Stimulated activated CD4-positive, alpha-beta T cell treated with anti-CD3 and anti-CD28 coated beads, Interleukin-15, amount 100 ng/mL, for 48 hours (primary cell): Measurements from ENCODE around the gene PRKCQ.

Experiments
- DNase-seq, 2 donors: peaks; one replicate each; pipeline ENCODE4 v3.0.0-alpha.2; 2020; ENCODE audit warnings: low read depth in 2 of 2

Gene PRKCQ

GRCh38 chr10:6406220-6407033 is 173.6 kb downstream of the PRKCQ start:
- no peak for DNase-seq

DNA sequence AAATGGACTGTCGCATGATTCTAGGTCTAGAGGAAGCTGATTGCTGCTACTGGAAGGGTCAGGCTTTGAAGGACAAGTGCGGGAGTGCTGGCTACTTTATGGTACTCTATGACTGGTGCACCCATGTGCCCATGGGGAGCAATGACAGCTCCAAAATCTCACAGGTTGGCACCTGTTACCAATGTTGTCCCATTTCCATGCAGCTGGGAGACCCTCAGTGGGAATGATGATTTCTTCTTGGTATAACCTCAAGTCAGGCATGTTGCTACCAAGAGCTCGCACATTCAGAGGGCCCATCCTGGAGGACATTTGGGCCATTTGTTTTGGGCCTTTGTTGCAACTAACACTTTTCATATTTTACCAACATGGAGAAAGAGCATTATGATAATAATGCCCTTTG is 174.4 kb downstream of the PRKCQ start:
- DNase-seq: no peak

- DNase-seq: no peak
Measured at GRCh38 chr10:6404127-6405072, 175.7 kb downstream of the PRKCQ start.

GRCh38 chr10:6402960-6403359 is 177.1 kb downstream of the PRKCQ start:
- no peak for DNase-seq

- DNase-seq: no peak
Measured at GRCh38 chr10:6402349-6402709, 177.7 kb downstream of the PRKCQ start.

- DNase-seq: no peak
Measured at GRCh38 chr10:6401558-6402348, 178.3 kb downstream of the PRKCQ start.

DNA sequence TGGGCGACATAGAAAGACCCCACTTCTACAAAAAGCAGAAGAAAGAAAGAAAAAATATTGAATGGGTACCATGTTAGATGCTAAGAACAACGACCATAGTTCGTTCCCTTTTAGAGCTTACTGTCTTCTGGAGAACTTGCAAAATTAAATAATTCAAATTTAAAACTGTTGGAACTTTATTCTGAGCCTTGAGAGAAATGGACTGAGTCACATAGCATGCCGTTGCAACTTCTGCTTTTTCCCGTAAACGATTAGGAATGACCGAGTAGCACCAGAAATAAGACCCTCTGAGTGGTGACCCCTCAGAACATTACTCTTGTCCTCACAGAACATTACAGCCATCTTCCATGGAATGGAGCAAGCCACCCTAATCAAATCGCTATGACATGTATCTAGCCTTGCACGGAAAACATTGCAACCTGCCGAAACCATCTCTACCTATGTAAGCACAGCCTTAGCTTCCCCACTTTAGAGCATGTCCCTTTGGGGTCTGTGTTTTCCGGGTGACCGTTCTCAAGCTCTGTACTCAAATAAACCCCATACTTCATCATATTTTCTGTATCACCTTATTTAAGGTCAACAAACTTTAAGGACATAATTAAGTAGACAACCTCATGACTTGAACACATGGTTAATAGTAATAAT is 179.1 kb downstream of the PRKCQ start:
- no peak for DNase-seq

DNA sequence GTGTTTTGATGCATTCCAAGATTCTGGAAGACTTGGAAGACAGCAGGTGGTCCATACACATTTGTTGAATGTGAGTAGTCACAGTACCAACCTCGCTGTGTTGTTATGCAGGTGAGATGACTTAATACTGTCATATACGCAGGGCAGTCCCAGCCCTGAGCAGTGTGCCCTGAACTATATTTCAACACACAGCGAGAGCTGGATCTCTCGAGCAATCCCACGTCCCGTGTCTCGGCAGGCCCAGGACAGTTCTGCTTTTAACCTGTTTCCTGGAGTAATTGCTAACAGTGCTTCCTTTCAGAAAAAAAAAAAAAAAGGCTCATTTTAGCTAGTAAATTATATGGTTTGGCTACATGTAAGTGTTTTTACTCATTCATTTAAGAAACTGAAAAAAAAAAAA is 179.7 kb downstream of the PRKCQ start:
- no peak for DNase-seq

DNA sequence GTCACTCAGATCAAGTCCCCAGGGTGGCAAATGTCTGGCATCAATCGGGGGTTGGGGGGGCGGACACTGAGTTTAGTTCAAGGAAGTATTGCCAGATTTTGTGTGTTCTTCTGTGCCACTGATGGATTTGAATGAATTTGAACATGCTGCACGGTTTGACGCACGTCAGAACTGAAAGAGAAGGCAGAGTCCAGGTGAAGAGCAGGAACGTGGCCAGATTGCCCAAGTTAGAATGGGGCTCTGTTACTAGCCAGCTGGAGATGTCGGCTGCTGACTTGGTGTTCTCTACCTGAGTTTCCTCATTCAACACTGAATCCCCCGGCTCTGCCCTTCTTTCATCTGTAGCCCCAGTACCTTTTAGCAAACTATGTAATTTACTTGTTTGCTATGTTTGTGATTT is 180.2 kb downstream of the PRKCQ start:
- no peak for DNase-seq

DNA sequence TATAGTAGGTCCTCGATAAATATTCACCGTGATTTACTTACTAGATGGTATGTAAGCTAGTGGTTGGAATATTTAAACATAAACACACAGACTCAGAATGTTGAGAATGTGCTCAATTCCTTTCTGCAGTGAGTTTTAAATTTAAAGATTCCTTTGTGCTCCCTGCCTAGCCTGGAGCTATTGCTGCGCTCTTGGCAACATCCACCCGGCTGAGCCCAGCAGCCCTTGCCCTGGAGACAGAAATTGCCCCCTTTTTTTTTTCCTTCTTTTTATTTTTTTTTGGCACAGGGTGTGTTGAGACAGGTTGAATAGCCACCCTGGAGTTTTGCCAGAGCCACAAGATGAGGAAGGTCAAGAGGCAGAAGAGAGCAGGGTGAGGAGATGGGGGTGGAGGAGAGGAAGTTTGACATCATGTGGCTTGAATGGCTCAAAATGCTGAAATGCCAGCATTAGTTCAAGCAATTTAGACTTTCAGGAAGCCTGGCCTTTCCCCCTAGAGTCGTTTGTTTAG is 180.8 kb downstream of the PRKCQ start:
- no peak for DNase-seq

- DNase-seq: no peak
Measured at GRCh38 chr10:6398399-6398798, 181.7 kb downstream of the PRKCQ start.

DNA sequence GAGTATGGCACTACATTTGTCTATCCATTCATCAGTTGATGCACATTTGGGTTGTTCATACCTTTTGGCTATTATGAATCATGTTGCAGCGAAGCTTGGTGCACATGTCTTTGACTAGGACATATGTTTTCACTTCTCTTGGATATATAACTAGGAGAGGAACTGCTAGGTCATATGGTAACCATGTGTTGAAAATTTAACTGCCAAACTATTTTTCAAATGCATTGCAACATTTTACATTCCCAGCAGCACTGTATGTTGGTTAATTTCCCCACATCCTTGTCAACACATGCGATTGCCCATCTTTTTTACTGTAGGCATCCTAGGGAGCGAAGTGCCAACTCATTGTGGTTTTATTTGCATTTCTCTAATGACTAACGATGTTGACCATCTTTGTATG is 183.4 kb downstream of the PRKCQ start:
- DNase-seq: no peak

GRCh38 chr10:6396226-6396625 is 183.8 kb downstream of the PRKCQ start:
- no peak for DNase-seq

GRCh38 chr10:6395606-6396005 is 184.5 kb downstream of the PRKCQ start:
- DNase-seq: no peak

- DNase-seq: no peak
Measured at GRCh38 chr10:6394084-6394483, 186.0 kb downstream of the PRKCQ start.

DNA sequence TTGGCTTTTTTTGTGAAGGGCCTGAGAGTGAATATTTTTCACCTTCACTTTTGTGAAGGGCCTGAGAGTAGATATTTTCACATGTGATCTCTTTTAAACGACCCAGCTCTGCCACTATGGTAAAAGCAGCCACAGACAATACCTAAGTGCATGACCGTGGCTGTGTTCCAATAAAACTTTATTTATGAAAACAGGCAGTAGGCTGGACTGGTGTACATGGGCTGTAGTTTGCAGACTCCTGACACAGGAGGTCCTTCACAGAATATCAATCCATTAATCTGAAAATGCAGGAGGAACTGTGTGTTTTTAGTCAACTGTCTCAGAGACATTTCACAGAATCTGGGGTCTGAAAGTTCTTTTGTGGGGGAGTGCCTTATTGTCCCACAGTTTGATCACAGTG is 186.9 kb downstream of the PRKCQ start:
- DNase-seq: no peak

GRCh38 chr10:6390213-6390845 is 189.7 kb downstream of the PRKCQ start:
- no peak for DNase-seq

- DNase-seq: no peak
Measured at GRCh38 chr10:6388261-6388893, 191.7 kb downstream of the PRKCQ start.

DNA sequence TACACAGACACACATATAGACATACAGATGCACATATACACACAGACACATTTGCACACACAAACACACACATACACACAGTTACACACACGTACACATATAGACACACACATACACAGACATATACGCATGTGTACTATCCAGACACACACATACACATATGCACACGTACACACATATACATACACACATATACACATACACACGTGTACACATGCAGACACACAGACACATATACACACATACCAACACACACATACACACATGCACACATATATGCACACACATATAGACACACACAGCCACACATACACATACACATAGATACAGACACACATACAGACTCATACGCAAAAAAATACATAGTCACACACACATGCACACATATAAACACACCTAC is 193.1 kb downstream of the PRKCQ start:
- DNase-seq: no peak

- DNase-seq: no peak
Measured at GRCh38 chr10:6386346-6386745, 193.7 kb downstream of the PRKCQ start.
